RPMI7951 (cell line): Measurements from ENCODE around the gene GORAB. TPM values are rescaled to one million over a fixed set of nuclear protein-coding genes. Genes with fewer than 3 reads are reported as not detected.

Experiments used
- DNase-seq: peaks from one replicate; pipeline ENCODE4 v3.0.0-alpha.2; 2012; ENCODE audit warnings: low read depth
- total RNA-seq: library from RNA; depleted of rRNA; stranded (reverse); fragments of >200 nt; shearing (Covaris generic); gene quantifications from 2 replicates; pipeline ENCODE4 v1.2.3, GENCODE V29; 2014; rRNA removed

Gene GORAB, protein sequence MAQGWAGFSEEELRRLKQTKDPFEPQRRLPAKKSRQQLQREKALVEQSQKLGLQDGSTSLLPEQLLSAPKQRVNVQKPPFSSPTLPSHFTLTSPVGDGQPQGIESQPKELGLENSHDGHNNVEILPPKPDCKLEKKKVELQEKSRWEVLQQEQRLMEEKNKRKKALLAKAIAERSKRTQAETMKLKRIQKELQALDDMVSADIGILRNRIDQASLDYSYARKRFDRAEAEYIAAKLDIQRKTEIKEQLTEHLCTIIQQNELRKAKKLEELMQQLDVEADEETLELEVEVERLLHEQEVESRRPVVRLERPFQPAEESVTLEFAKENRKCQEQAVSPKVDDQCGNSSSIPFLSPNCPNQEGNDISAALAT
- total RNA-seq = 19.8 and 21.1 TPM in 2 replicates

DNA sequence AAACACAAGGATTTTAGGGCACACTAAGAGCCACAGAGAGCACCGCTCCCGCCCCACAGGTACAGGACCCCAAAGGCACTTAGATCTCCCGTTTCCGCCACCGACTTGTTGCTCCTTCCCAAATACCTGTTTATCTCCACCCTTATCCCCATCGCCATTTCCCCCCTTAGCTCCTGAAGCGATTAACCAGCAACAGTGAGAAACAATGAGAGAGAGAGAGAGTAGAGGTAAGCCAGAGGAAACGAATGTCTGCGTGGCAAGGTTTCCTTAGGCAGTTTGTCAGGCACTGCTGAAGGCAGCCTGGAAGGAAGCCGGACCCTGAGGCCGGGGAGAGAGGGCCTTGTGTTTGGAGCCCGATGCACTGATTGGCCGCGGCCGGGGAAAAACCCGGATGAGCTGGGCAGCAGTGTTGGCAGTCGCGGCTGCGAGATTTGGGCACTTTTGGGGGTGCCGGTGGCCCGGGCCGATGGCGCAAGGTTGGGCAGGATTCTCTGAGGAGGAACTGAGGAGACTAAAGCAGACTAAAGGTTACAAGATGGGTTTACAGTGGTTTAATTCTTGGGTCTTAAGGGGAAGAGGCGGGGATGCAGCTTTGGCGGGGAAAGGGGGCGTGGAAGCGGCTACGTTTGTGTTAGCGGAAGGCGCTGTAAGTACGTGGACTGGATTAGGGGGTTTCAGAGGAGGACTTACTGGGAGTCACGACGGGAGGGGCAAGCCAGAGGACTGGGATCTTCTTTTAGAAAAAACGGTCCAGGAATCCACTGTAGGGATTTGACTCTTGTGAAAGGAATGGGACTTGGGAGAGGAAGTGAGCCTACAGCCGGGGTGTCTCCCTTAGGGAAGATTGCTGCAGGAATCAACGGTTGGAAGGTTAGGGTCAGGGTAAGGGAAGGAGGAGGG is at the start of gene GORAB:
Gene GORAB (plus strand): TSS at position 409 of the 900 bp plus-strand sequence. CDS start 58 bp downstream, at position 467.
- peak; percentile 94 for DNase-seq

DNA sequence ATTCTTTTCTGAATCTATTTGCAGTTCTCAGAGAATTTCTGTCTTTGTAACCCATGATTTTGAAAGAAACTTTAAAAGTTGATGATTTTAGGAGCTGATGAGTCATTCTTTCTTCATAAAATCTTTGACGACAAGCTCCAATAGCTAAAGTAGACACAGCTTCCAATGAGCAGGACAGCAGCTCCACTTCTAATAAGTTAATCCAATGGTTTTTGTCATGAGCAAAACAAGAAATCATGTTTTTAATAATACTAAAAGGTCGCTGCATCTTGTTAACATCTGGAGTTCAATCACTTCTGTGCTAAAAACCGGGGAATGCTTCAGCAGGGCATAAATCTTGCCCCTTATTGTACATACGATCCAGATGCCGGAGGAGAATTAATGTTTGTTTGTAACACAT is 48.9 kb upstream of the GORAB start:
- no peak for DNase-seq

DNA sequence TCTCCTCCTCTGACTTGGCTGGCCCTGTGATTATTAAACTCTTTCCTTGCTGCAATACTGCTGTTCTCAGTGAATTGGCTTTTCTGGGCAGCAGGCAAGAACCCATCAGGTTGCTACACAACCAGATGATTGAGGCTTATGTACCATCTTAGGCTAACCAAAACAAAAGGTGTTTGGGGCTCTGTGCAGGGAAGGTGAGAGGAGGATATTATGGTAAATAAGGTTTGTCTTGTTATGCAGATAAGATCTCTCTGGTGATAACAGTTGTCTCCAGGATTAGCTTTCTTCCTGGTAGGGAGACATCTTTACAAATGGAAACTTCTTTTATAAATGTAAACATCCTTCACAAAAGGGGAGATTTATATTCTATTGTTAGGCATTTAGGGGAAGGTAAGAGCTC is 44.5 kb upstream of the GORAB start:
- no peak for DNase-seq

DNA sequence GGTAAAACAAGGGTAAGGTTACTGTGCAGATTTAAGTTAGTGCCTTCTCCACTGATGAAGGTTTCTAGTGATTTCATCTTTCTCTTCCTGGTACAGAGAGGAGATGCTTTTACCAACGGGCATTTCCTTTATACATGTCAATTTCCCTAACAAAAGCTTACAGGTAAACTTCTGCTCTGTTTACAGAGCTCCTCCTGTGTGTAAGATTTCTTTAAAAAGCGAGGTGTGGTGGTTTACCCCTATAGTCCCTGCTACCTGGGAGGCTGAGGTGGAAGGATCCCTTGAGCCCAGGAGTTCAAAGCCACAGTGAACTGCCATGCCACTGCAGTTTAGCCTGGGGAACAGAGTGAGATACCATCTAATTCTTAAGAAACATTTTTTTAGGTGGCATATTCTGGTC is 40.7 kb upstream of the GORAB start:
- no peak for DNase-seq

DNA sequence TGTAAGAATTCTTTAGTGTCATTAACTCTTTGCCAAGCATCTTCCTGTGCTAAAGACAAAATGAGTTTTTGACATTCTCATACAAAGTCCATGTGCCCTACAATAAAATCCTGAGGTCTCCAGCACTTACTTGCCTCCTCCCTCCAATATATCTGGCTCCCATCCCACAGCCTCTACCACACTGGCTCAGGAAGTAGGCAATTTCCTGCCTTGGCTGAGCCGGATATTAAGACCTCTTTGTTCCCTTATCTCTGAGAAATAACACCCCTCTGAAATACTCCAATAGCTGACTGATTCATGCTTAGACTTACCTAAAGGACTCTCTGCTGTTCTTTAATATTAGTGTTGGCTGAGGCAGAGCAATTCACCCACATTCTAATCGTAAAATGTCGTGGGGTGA is 37.6 kb upstream of the GORAB start:
- DNase-seq = peak; percentile 87

DNA sequence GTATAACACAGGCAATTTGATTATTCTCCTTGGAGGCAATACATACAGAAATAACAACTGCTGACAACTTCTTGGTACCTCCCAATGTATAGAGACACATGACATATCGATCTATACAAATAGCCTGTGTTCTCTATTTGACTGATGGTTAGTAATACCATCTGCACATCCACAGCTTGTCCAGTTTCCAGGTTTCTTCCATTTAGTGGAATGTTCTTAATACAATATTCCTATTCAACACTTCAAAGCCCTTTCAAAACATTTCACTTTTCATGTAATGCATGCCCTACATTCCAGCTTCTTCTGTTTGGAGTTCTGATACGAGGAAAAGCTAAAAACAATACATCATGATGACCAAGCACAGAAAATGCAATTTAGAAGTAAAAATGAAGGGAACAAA is 37.0 kb upstream of the GORAB start:
- DNase-seq = peak; percentile 39

DNA sequence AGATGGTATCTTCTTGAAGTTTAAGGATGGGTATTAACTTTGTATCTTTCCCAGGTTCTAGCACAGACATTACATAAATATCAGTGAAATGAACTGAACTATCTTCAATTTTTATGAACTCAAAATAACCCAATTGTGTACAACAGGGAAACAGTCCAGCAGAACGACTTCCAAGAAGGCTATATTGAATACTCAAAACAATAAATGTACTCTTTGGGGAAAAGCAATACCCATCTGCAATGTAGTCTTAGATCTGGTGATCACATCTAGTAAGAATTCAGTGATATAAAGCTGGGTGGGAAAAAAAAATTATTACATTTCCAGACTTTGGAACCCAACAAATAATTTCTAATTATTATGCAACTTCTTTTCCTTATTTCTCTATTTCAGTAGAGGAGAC is 33.1 kb upstream of the GORAB start:
- DNase-seq = no peak

DNA sequence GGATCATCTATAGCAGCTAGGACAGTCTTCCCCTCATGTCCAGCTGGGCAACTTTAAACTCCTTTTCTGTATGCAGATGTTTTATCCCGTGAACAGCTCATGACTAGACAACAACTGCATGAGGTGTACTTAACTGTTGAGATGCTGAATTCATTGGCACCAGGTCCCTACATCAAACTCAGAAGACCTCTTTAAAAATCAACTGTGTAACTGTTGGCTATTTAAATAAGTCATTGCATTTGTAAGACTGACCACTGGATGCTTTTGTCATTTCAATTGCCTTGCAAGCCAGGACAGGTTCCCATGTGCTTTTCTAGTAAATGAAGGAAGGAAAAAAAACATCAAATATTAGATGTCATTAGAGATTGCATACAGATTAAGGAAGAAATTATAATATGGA is 28.3 kb upstream of the GORAB start:
- no peak for DNase-seq

DNA sequence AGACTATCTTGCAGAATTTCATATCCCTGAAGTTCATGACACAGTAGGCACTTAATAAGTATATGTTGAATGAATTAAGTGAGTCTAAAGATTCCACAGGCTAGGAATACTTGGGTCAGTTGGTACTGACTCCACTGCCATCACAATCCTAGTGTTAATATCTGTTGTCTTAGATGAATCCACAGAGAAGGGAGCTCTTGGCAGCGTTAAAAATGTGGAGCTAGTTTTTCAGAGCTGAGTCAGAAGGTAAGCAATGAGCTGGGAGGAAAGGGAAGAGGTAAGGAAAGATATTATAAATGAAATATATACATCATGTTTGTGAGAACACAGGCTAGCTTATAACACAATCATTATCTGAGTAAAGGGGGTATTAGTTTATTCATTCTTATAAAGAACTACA is 21.8 kb upstream of the GORAB start:
- no peak for DNase-seq

DNA sequence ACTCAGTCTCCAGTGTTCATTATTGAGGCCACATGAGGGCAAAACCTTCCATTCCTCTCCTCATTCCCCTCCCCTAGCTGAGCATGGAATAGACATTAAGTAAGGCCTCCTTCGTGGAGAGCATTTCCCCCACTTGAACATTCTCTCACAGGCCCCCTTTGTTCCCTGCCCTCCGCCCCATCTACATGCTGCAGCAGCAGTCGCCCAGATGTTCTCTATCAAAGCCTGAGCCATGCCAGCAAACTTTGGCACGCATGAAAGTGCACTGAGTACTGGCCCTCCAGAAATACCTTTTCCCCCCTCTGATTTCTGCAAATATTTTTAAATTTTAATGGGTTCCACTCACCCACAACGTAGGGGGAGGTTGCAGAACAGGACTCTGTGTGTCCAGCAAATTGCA is 20.9 kb upstream of the GORAB start:
- peak; percentile 27 for DNase-seq

DNA sequence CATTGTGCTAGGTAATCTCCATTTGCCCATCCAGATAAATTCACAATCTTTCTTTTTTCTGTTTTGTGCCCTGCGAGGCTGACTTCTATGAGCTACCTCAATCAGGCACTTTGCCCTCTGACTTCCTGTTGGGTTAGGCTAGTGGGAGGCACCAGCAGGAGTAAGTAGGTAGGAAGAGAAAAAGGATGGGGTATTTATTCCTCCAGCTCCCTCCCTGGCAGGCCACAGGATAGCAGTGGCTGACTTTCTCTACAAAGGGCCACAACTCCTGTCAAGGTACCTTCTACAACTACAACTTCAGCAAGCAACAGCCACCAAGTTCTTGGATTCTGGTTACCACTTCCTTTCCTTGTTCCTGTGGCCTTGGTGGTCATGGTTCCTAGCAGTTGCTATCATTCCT is 18.8 kb upstream of the GORAB start:
- no peak for DNase-seq

DNA sequence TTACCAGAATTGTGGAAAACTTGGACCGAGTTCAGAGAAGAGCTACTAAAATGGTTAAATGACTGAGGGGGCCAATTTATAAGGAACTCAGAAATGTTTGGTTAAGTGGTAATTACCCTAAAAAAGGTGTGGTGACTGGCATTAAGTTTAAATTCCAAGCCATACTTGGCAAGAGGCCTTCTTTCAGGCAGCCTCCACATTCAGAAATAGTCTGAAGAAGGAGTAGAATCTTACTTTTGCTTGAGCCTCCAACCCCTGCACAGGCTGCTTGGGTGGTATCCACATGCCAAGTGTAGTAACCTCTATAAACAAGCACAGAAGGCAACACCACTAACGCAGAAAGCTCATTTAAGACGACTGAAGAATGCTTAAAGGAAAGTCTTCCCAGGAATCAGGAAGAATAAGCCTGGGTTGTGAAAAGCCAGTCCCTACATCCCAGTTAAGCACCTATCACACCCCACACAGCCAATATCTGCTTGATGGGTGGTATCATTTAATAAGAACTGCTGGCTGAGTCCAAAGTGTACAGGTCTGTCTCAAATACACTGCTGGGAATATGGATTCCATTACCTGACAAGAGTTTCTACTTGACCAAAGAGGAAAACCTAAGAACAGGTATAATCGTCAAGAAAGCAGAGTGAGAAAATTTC is 13.7 kb upstream of the GORAB start:
- DNase-seq = no peak

DNA sequence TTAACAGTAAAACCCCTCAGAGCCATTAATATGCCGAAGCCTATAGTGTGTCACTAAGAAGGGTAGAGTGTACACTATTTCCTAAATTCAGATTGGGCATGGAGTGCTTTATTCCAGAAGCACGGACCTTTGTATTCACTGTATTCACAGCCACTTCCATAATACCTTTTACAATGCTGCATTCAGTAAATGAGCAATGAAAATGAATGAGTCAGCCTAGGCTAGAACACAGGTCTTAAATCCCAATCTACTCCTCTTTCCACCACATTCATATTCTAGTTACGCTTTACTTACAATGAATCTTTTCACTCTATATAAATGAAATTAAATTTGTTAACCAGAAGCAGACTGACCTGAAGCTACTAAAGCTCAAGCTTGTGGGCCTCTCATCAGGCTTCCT is 13.0 kb upstream of the GORAB start:
- peak; percentile 45 for DNase-seq

DNA sequence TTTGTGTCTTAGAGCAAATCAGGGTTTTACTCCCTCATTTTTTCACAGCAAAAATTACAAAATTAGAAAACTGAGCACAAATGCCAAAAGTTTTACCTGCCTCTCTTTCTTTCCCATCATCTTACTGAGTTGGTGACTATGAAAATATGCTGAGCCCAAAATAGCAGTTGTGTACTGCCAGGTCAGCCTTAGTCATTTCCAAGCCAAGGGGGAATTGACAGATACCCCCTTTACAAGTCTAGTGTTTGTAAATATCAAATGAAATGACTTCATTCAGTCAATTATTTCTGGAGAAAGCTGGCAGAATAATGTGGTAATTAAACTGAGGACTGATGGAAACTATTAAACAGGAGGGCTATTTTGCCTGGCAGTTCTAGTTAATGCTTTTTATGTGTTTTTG is 11.4 kb upstream of the GORAB start:
- peak; percentile 47 for DNase-seq

DNA sequence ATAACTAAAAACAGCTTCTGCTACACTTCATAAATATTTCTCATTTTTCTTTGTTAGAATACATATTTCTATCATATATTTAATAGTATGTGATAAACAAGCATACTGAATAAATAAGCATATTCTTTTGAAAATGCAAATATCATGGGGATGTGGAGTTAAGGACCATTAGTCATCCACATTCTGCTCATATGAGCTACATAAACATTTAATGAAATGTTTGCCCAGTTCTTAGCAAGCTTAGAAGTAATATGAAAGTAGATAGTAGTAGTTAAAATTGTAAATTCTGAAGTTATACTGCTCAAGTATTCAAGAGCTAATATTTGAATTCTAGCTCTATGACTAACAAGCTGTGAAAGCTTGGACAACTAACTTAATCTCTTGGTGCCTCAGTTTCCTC is 10.1 kb upstream of the GORAB start:
- DNase-seq = no peak

DNA sequence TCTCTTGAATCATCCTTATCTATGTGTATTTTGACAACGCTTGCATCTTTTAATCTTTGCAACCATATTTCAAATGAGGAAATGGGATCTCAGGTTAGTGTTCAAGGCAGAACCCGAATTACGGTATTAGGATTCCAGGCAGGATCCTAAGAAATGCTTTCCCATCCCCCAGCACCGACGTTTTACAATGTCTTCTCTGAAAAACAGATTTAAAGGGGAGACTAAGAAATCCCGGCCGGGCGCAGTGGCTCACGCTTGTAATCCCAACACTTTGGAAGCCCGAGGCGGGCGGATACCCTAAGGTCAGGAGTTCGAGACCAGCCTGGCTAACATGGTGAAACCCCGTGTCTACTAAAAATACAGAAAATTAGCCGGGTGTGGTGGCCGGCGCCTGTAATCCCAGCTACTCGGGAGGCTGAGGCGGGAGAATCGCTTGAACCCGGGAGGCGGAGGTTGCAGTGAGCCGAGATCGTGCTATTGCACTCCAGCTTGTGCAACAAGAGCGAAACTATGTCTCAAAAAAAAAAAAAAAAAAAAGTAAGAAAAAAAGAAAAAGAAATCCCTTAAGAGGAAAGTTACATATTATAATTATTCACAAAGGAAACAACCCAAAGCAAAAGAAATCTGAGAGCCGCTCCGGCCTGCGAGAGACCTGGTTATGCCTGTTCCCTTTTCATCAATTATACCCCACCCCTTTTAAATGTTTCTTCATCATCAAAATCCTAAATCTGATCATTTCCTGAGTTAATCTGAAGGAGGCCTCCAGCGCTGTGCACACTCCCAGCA is 801 bp upstream of the GORAB start:
- DNase-seq = no peak

DNA sequence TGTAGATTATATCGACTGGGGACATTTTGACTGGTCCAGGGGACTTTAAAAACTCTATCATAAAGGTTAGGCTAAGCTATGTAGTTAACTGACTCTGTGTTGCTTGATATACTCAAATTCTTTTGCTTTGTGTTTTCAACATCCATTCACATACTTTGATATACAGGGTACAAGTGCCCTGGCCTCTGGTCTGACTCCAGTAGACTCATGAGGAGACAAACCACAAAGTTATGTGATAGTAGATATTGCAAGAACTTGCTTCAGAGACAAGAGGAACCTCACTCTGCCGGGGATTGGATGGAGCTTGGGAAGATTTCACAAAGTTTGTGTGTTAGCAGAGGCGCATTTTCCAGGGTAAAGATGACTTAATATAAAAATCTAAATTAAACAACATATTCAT is 1.3 kb downstream of the GORAB start:
- DNase-seq = peak; percentile 54

DNA sequence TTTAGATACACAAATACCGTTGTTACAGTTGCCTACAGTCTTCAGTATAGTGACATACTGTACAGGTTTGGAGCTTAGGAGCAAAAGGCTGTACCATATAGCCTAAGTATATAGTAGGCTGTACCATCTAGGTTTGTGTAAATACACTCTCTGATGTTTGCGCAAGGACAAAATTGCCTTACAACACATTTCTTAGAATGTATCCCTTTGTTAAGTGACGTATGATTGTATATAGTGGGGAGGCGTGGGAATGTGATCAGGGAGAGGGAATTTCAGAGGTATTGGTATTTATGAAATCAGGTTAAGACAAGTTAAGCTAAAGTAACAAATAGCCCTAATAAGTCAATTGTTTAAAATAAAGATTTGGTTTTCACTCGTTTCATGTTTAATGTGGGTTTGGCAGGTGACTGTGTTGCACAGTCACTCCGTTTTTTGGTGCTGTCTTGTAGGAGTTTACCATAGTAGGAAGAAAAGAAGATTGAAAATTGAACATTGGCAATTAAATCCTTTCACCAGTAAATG is 2.7 kb downstream of the GORAB start:
- DNase-seq = no peak

DNA sequence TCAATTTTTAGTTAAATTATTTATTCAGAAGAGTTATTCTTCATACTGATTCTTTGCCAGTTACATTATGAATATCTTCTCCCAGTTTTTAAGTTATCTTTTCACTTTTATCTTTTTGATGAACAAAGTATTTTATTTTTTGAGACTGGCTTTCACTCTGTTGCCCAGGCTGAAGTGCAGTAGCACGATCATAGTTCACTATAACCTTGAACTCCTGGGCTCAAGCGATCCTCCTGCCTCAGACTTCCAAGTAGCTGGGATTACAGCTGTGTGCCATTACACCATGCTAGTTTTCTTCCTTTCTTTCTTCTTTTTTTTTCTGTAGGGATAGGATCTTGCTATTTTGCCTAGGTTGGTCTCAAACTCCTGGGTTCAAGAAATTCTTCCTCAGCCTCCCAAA is 3.5 kb downstream of the GORAB start:
- DNase-seq = no peak

DNA sequence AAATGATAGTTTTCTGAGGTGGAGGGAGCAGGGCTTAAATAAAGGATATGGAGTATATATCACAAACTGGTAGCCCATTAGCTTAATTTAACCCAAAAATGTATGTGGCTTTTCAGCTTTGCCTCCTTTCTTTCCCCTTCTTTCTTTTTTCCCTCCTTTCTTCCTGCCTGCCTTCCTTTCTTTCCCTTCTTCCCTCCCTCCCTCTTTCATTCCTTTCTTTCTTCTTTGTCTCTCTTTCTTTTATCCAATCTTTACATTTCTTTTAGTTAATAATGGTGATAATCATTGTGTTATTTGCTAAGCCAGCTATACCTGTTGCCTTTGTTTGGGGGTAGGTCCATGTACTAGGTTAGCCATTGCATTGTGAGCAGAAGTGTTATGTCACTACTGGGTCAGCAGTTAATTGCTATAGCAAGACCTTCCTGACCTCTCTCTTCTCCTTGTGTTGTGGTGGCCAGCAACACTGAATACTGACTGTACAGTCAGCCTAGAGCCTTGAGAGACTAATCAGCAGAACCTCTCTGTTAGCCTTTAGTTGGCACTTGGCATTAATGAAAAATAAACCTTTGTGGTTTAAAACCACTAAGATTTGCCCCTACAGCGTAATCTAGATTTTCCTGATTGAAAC is 5.1 kb downstream of the GORAB start:
- peak; percentile 29 for DNase-seq
